Epithelial cell of esophagus (primary cell): Measurements from ENCODE around the gene RTN4RL1.

Experiments used
- DNase-seq: peaks from one replicate; pipeline ENCODE4 v3.0.0; 2010; ENCODE audit warnings: low read depth
- H3K4me3 ChIP-seq: 2 replicates; pipeline ENCODE4 v1.5.1; 2011; ENCODE audit warnings: mild to moderate bottlenecking, low read length, control low read depth
- CTCF ChIP-seq: IDR thresholded peaks from 2 replicates; pipeline ENCODE4 v1.5.1; 2011; ENCODE audit warnings: low read depth, mild to moderate bottlenecking, low read length, control low read depth, inconsistent platforms; ENCODE audit not compliant: insufficient read depth; ENCODE audit errors: missing control alignments

The RTN4RL1 gene

DNA sequence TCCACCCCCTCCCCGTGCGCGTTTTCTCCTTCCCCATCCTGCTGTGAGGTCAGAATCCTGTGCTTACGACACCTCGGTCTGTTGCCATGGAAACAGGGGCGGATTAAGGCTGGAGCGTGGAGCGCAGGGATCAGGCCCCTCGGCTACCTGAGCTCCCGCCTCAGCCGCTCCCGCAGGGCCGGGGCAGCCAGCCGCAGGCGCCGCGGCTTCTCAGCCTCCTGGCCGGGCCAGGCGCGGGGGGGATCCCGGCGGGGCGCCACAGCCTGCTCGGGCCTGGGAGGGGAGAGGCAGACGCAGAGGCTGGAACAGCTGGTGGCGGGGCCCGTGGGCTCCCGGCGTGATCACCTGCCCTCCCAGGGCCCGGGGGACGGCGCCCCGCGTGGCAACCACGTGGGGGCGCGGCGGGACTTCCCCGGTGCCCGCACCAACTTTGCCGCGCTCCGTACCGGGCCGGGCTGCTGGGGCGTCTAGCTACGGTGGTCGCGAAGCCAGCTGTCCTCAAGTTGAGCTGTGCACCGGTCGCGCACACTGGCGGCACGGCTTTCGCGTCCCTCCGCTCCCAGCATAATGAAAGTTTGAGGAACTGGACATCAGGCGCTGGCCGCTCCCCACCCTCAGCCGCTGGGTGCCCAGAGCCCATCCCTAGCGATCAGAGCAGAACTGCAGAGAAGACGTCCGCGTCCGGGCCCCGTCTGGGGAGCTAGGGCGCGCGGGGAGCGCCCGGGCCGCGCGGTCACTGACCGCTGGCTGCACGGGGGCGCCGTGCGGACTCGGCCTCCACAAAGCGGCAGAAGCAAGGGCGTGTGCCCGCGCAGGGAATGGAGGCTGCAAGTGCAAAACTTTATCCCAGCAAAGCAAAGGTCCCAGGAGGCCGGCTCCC lies 1.2 kb downstream of the RTN4RL1 start:
- TF ChIP-seq CTCF: no peak
- DNase-seq: peak; percentile 41
- H3K4me3 ChIP-seq: peak overlapping the region; percentile 66

DNA sequence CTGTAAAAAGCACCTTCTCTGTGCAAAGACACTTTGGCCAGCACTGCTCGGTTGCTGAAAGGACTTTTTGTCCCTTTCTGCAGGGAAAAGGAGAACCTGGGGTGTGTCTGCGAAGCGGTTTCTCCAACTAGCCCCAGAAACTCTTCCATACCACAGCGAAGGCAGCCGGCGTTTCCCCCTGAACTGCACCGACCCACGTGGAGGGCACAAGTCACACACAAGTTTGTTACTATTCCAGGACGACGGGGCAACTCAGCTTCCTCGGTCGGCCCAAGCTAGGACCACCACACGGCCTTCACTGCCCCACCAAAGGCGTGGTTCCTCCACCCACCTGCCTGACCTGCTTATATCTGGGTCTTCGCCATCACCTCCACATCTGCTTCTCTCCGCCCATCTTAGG lies 1.9 kb downstream of the RTN4RL1 start:
- TF ChIP-seq CTCF: no peak
- no peak overlapping the region for H3K4me3 ChIP-seq
- no peak for DNase-seq

- DNase-seq: no peak
- TF ChIP-seq CTCF: no peak
Measured at GRCh38 chr17:2022647-2023240, 2.4 kb downstream of the RTN4RL1 start.

DNA sequence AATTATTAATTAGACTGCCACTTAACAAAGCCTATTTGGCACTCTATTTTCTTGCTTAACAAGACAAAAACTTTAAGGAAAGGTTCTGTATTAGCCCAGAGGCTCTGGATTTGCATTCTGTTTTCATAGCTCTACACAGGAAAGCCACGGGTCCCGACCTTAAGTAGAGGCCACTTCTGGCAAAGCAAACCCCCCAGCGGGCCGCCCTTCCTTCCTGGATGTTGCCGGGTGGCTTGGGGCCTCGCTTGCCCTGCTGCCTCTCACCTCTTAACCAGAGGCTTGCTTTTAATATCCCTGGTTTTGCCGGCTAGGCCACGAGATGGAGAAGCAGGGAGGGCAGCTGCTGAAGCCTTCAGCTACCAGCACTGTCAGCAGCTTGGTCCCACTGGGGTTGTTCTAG lies 4.4 kb downstream of the RTN4RL1 start:
- H3K4me3 ChIP-seq: no peak overlapping the region
- no peak for DNase-seq
- no peak for TF ChIP-seq CTCF

More at GRCh38 chr17:2022647-2023240, 2.4 kb downstream of the RTN4RL1 start:
- no peak overlapping the region for H3K4me3 ChIP-seq

- H3K4me3 ChIP-seq: no peak overlapping the region
- no peak for DNase-seq
- no peak for TF ChIP-seq CTCF
Measured at GRCh38 chr17:2019723-2020122, 5.4 kb downstream of the RTN4RL1 start.

- no peak for DNase-seq
- no peak for TF ChIP-seq CTCF
- no peak overlapping the region for H3K4me3 ChIP-seq
Measured at GRCh38 chr17:2018716-2019510, 6.2 kb downstream of the RTN4RL1 start.
